Neural cell (in vitro differentiated cells): ENCODE results near the gene TSC1. TPM values are rescaled to one million over a fixed set of nuclear protein-coding genes. Genes with fewer than 3 reads are reported as not detected.

Experiments
- H2AFZ ChIP-seq: fragments of 200-600, 300-800 bp; sonication (generic), shearing (Covaris generic); 2 replicates; pipeline ENCODE4 v1.6.0; 2014; ENCODE audit warnings: low read depth, mild to moderate bottlenecking, antibody characterized with exemption, low read length, moderate library complexity
- H3F3A ChIP-seq: fragments of 200-600 bp; shearing (Covaris generic); 2 replicates; pipeline ENCODE4 v1.6.1; 2016; ENCODE audit warnings: mild to moderate bottlenecking, moderate library complexity, mixed read lengths, antibody characterized with exemption, low read length; ENCODE audit not compliant: insufficient read depth, poor library complexity, severe bottlenecking
- H3K27ac ChIP-seq: fragments of 200-600, 300-800 bp; sonication (generic), shearing (Covaris generic); 2 replicates; pipeline ENCODE4 v1.5.1; 2014; ENCODE audit warnings: mild to moderate bottlenecking, low read length, moderate library complexity
- H3K27me3 ChIP-seq: fragments of 300-800, 200-600 bp; sonication (generic), shearing (Covaris generic); 2 replicates; pipeline ENCODE4 v1.6.0; 2014; ENCODE audit warnings: mild to moderate bottlenecking, low read depth, low read length, moderate library complexity; ENCODE audit not compliant: insufficient read depth
- H3K36me3 ChIP-seq: fragments of 300-800, 200-600 bp; sonication (generic), shearing (Covaris generic); 2 replicates; pipeline ENCODE4 v1.5.1; 2014; ENCODE audit warnings: mild to moderate bottlenecking, antibody characterized with exemption, low read length, moderate library complexity; ENCODE audit not compliant: insufficient read depth
- H3K4me2 ChIP-seq: fragments of 300-800, 200-600 bp; sonication (generic), shearing (Covaris generic); 2 replicates; pipeline ENCODE4 v1.6.0; 2014; ENCODE audit warnings: mild to moderate bottlenecking, low read length
- H3K4me3 ChIP-seq: fragments of 300-800, 200-600 bp; sonication (generic), shearing (Covaris generic); 2 replicates; pipeline ENCODE4 v1.5.1; 2014; ENCODE audit warnings: mild to moderate bottlenecking, low read length, moderate library complexity
- H3K79me2 ChIP-seq: fragments of 200-600 bp; shearing (Covaris generic); replicated peaks from 2 replicates; pipeline ENCODE4 v1.6.0; 2014; ENCODE audit warnings: mild to moderate bottlenecking, low read length, moderate library complexity; ENCODE audit not compliant: insufficient read depth
- H3K9ac ChIP-seq: fragments of 300-800, 200-600 bp; sonication (generic), shearing (Covaris generic); 2 replicates; pipeline ENCODE4 v1.6.1; 2016; ENCODE audit warnings: mild to moderate bottlenecking, low read length, mixed read lengths
- H3K9me2 ChIP-seq: fragments of 200-600 bp; shearing (Covaris generic); 2 replicates; pipeline ENCODE4 v1.6.1; 2016; ENCODE audit warnings: mild to moderate bottlenecking, low read length, mixed read lengths; ENCODE audit not compliant: insufficient read depth
- H3K9me3 ChIP-seq: fragments of 200-600, 300-800 bp; sonication (generic), shearing (Covaris generic); 2 replicates; pipeline ENCODE4 v1.6.1; 2016; ENCODE audit warnings: mild to moderate bottlenecking, mixed run types, low read length, moderate library complexity, mixed read lengths
- H4K20me1 ChIP-seq: fragments of 200-600 bp; shearing (Covaris generic); 2 replicates; pipeline ENCODE4 v1.6.1; 2016; ENCODE audit warnings: mild to moderate bottlenecking, mixed run types; ENCODE audit not compliant: insufficient read depth
- EP300 ChIP-seq: fragments of 450-650 bp; conservative IDR thresholded peaks from 2 replicates; pipeline ENCODE4 v1.6.1; 2014; ENCODE audit warnings: antibody characterized with exemption, mild to moderate bottlenecking, moderate library complexity; ENCODE audit not compliant: poor library complexity, severe bottlenecking
- EZH2 ChIP-seq: fragments of 200-600, 300-800 bp; shearing (Covaris generic), sonication (generic); IDR thresholded peaks from 2 replicates; pipeline ENCODE4 v1.6.1; 2014; ENCODE audit warnings: antibody characterized with exemption, low read length, borderline replicate concordance, mild to moderate bottlenecking; ENCODE audit not compliant: insufficient read depth, poor library complexity, severe bottlenecking
- MXI1 ChIP-seq: fragments of 450-650 bp; conservative IDR thresholded peaks from 2 replicates; pipeline ENCODE4 v1.6.1; 2014; ENCODE audit warnings: antibody characterized with exemption, mild to moderate bottlenecking; ENCODE audit not compliant: poor library complexity, severe bottlenecking
- POLR2AphosphoS5 ChIP-seq: IDR thresholded peaks from 2 replicates; pipeline ENCODE4 v1.6.1; 2012
- RAD21 ChIP-seq: fragments of 450-650 bp; conservative IDR thresholded peaks from 2 replicates; pipeline ENCODE4 v1.6.1; 2014; ENCODE audit warnings: antibody characterized with exemption, mild to moderate bottlenecking, moderate library complexity
- SMC3 ChIP-seq: fragments of 450-650 bp; conservative IDR thresholded peaks from 2 replicates; pipeline ENCODE4 v1.6.1; 2014; ENCODE audit warnings: antibody characterized with exemption, mild to moderate bottlenecking, moderate library complexity; ENCODE audit not compliant: poor library complexity
- TAF1 ChIP-seq: IDR thresholded peaks from 2 replicates; pipeline ENCODE4 v1.6.1; 2012; ENCODE audit warnings: low read depth
- polyA plus RNA-seq: library from polyadenylated mRNA; depleted of rRNA; stranded (reverse); fragments of >200 nt; gene quantifications from 2 replicates; pipeline ENCODE4 v1.2.3, GENCODE V29; 2014
- TF ChIP-seq, protein P1 (sequence below): fragments of 450-650 bp; IDR thresholded peaks from 2 replicates; pipeline ENCODE4 v1.5.1; 2014; ENCODE audit warnings: antibody characterized with exemption, mild to moderate bottlenecking, moderate library complexity; ENCODE audit not compliant: poor library complexity, severe bottlenecking
- TF ChIP-seq, protein P2 (sequence below): IDR thresholded peaks from 2 replicates; pipeline ENCODE4 v1.6.1; 2012; ENCODE audit warnings: borderline replicate concordance

Gene TSC1
- polyA plus RNA-seq, 1 donor from 2014 or later = 47.1 TPM

DNA sequence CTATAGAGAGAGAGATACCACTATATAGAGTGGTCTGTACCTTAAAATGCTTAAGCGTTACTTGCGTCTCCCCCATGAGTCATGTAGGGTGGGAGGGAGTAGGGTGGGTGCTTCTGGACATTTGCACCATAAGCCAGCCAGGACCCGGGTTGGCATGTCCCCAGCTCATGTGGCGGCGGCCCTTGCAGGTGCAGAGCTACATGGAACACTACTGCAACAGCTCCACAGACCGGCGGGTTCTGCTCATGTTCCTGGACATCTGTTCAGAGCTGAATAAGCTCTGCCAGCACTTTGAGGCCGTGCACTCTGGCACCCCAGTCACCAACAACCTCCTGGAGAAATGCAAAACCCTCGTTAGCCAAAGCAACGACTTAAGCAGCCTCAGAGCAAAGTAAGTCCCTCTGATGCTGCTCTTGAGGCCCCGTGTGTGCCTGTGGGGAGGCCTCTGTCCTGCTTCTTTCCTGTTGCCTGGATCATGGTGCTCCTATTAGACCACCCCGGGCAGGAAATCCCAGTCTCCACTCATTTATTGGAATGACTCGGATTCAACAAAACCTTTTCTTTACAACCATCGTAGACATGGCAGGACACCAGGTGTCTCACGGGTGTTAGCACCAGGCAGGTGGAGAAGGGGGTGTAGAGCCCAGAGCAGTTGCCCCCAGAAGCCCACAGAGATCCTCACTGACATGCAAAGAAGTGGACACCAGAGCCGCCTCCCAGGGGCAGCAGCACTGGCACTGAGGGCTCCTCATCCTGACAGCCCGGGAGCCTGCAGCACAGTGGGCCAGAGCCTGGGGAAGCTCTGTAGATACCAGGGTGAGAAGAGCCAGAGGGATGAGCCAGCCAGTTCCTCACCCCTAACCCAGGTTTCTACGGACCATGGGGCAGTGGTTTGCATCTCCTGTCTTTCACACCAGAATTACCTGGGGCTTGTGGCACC lies 57.0 kb downstream of the TSC1 start:
- Histone ChIP-seq H3K79me2 (no peaks in the 10 kb centered on the region), H3K4me3 (no peak overlapping the region), H4K20me1 (no peaks in the 10 kb centered on the region), H3K9me2 (no peaks in the 10 kb centered on the region), H3F3A (no peaks in the 10 kb centered on the region), H3K27ac (no peak overlapping the region), H3K9ac (no peak overlapping the region), H3K9me3 (no peaks in the 10 kb centered on the region), H3K36me3 (no peaks in the 10 kb centered on the region), H3K4me2 (no peak overlapping the region), H2AFZ (no peak overlapping the region), H3K27me3 (no peaks in the 10 kb centered on the region)
- TF ChIP-seq TAF1 (no peak), EP300 (no peak)
- TF ChIP-seq, protein P1, sequence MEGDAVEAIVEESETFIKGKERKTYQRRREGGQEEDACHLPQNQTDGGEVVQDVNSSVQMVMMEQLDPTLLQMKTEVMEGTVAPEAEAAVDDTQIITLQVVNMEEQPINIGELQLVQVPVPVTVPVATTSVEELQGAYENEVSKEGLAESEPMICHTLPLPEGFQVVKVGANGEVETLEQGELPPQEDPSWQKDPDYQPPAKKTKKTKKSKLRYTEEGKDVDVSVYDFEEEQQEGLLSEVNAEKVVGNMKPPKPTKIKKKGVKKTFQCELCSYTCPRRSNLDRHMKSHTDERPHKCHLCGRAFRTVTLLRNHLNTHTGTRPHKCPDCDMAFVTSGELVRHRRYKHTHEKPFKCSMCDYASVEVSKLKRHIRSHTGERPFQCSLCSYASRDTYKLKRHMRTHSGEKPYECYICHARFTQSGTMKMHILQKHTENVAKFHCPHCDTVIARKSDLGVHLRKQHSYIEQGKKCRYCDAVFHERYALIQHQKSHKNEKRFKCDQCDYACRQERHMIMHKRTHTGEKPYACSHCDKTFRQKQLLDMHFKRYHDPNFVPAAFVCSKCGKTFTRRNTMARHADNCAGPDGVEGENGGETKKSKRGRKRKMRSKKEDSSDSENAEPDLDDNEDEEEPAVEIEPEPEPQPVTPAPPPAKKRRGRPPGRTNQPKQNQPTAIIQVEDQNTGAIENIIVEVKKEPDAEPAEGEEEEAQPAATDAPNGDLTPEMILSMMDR = no peak

DNA sequence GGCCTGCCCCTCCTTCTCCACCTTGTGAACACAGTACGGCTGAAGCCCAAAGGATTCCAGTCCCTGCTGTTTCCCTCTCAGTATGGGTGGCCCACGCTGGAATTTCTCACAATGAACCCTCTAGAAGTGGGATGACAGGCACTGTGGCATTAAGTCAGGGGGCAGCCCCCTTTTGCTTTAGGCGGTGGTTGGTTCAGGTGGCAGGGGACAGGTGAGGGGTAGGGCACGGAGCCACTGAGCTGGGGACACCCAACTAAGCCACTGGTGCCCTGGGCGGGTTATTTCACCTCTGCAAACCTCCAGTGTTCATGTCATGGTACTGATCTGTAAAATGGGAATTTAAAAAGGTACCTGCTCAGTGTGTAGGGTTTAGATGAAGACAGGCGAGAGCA lies 58.1 kb downstream of the TSC1 start:
- TF ChIP-seq, protein P2, sequence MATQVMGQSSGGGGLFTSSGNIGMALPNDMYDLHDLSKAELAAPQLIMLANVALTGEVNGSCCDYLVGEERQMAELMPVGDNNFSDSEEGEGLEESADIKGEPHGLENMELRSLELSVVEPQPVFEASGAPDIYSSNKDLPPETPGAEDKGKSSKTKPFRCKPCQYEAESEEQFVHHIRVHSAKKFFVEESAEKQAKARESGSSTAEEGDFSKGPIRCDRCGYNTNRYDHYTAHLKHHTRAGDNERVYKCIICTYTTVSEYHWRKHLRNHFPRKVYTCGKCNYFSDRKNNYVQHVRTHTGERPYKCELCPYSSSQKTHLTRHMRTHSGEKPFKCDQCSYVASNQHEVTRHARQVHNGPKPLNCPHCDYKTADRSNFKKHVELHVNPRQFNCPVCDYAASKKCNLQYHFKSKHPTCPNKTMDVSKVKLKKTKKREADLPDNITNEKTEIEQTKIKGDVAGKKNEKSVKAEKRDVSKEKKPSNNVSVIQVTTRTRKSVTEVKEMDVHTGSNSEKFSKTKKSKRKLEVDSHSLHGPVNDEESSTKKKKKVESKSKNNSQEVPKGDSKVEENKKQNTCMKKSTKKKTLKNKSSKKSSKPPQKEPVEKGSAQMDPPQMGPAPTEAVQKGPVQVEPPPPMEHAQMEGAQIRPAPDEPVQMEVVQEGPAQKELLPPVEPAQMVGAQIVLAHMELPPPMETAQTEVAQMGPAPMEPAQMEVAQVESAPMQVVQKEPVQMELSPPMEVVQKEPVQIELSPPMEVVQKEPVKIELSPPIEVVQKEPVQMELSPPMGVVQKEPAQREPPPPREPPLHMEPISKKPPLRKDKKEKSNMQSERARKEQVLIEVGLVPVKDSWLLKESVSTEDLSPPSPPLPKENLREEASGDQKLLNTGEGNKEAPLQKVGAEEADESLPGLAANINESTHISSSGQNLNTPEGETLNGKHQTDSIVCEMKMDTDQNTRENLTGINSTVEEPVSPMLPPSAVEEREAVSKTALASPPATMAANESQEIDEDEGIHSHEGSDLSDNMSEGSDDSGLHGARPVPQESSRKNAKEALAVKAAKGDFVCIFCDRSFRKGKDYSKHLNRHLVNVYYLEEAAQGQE = no peak
- TF ChIP-seq, protein P1 = no peak
- no peak for TF ChIP-seq TAF1
- TF ChIP-seq EZH2 = no peak
- TF ChIP-seq POLR2AphosphoS5 = no peak
- TF ChIP-seq MXI1 = no peak
- no peak for TF ChIP-seq RAD21
- TF ChIP-seq SMC3 = no peak
- TF ChIP-seq EP300 = no peak
- Histone ChIP-seq H3K4me3 (no peak overlapping the region), H2AFZ (no peak overlapping the region), H3K9me3 (no peaks in the 10 kb centered on the region), H3K27ac (no peak overlapping the region), H3K9me2 (no peaks in the 10 kb centered on the region), H3K79me2 (no peaks in the 10 kb centered on the region), H3K36me3 (no peaks in the 10 kb centered on the region), H3F3A (no peaks in the 10 kb centered on the region), H3K9ac (no peak overlapping the region), H4K20me1 (no peaks in the 10 kb centered on the region), H3K4me2 (no peak overlapping the region), H3K27me3 (no peaks in the 10 kb centered on the region)
